GM21381 (cell line): ENCODE measurements around the gene RAP1GAP.

ENCODE experiments used
- ATAC-seq: cut with Tn5 transposase; IDR thresholded peaks from one replicate; pipeline ENCODE4 v1.9.1; 2021; ENCODE audit warnings: mild to moderate bottlenecking, moderate library complexity; ENCODE audit not compliant: unreplicated experiment

Gene RAP1GAP

GRCh38 chr1:21663248-21663950, 5.8 kb downstream of the RAP1GAP start:
- no peak for ATAC-seq

GRCh38 chr1:21662426-21663247, 6.5 kb downstream of the RAP1GAP start:
- ATAC-seq = no peak

GRCh38 chr1:21661886-21662285, 7.3 kb downstream of the RAP1GAP start:
- ATAC-seq = no peak

GRCh38 chr1:21659924-21660326, 9.2 kb downstream of the RAP1GAP start:
- no peak for ATAC-seq

- no peak for ATAC-seq
Observed at GRCh38 chr1:21659099-21659923, 9.8 kb downstream of the RAP1GAP start.

GRCh38 chr1:21657456-21658190, 11.5 kb downstream of the RAP1GAP start:
- no peak for ATAC-seq

- no peak for ATAC-seq
Observed at GRCh38 chr1:21655748-21656147, 13.4 kb downstream of the RAP1GAP start.

GRCh38 chr1:21655259-21655658, 13.9 kb downstream of the RAP1GAP start:
- no peak for ATAC-seq

GRCh38 chr1:21654209-21654608, 14.9 kb downstream of the RAP1GAP start:
- no peak for ATAC-seq

GRCh38 chr1:21653744-21654100, 15.4 kb downstream of the RAP1GAP start:
- ATAC-seq = no peak

- no peak for ATAC-seq
Observed at GRCh38 chr1:21652937-21653743, 16.0 kb downstream of the RAP1GAP start.

- no peak for ATAC-seq
Observed at GRCh38 chr1:21652101-21652936, 16.8 kb downstream of the RAP1GAP start.

- no peak for ATAC-seq
Observed at GRCh38 chr1:21651214-21652042, 17.7 kb downstream of the RAP1GAP start.

GRCh38 chr1:21650400-21650799, 18.8 kb downstream of the RAP1GAP start:
- no peak for ATAC-seq

GRCh38 chr1:21649315-21649714, 19.8 kb downstream of the RAP1GAP start:
- no peak for ATAC-seq

- ATAC-seq = no peak
Observed at GRCh38 chr1:21648791-21649190, 20.4 kb downstream of the RAP1GAP start.

GRCh38 chr1:21648352-21648730, 20.8 kb downstream of the RAP1GAP start:
- no peak for ATAC-seq
